ENCODE results near the gene DMXL1.
"Not testable (repeated sequence)": the region's sequence is repeated elsewhere in the genome, so short reads cannot be mapped to it uniquely, and the experiment has no call there.

DMXL1 gene

GRCh38 chr5:119153629-119154028, 82.7 kb downstream of the DMXL1 start:
- DNase-seq (ENCODE audit: insufficient read length) (no peak), FAIRE-seq (no peak)
- TF ChIP-seq TAF1 (IDR thresholded peaks at IDR 0.05; ENCODE audit: borderline replicate concordance, low read depth, low read length) (no peak), POLR2AphosphoS5 (IDR thresholded peaks at IDR 0.05; ENCODE audit: low read depth, low read length) (no peak), POLR2A (IDR thresholded peaks at IDR 0.05; ENCODE audit: low read depth, low read length) (no peak)

GRCh38 chr5:119158144-119158543, 87.3 kb downstream of the DMXL1 start:
- DNase-seq (ENCODE audit: insufficient read length) (no peak), FAIRE-seq (no peak)

DNA sequence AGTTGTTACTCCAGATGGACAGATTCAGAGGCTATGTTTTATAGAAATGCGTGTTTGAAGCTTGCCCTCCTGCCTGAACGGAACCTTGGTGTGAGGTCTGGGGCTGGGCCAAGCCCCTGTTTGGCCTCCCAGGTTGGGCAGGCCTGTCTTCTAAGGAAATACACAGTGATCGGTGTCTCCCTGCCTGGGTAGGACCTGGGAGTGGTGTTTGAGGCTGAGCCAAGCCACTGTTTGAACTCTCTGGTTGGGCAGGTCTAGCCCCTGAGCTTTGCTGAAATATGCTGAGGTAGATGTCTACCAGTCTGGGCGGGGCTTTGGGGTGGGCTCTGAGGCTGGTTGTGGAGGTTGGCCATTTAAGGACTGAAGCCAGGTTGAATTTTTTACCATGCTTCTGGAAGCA, 90.5 kb downstream of the DMXL1 start:
- DNase-seq (ENCODE audit: insufficient read length) (no peak), FAIRE-seq (no peak)
- TF ChIP-seq TAF1 (IDR thresholded peaks at IDR 0.05; ENCODE audit: borderline replicate concordance, low read depth, low read length) = no peak
- no peak for TF ChIP-seq POLR2AphosphoS5 (IDR thresholded peaks at IDR 0.05; ENCODE audit: low read depth, low read length)
- no peak for TF ChIP-seq POLR2A (IDR thresholded peaks at IDR 0.05; ENCODE audit: low read depth, low read length)

More at GRCh38 chr5:119158144-119158543, 87.3 kb downstream of the DMXL1 start:
- TF ChIP-seq POLR2A (IDR thresholded peaks at IDR 0.05; ENCODE audit: low read depth, low read length) (no peak), POLR2AphosphoS5 (IDR thresholded peaks at IDR 0.05; ENCODE audit: low read depth, low read length) (no peak), TAF1 (IDR thresholded peaks at IDR 0.05; ENCODE audit: borderline replicate concordance, low read depth, low read length) (no peak)

- TF ChIP-seq POLR2A (IDR thresholded peaks at IDR 0.05; ENCODE audit: low read depth, low read length) (no peak), TAF1 (IDR thresholded peaks at IDR 0.05; ENCODE audit: borderline replicate concordance, low read depth, low read length) (no peak), POLR2AphosphoS5 (IDR thresholded peaks at IDR 0.05; ENCODE audit: low read depth, low read length) (no peak)
- DNase-seq (ENCODE audit: insufficient read length) (no peak), FAIRE-seq (no peak)
Measured at GRCh38 chr5:119166026-119166425, 95.1 kb downstream of the DMXL1 start.

- DNase-seq (ENCODE audit: insufficient read length) (no peak), FAIRE-seq (no peak)
- TF ChIP-seq TAF1 (IDR thresholded peaks at IDR 0.05; ENCODE audit: borderline replicate concordance, low read depth, low read length) = no peak
- TF ChIP-seq POLR2AphosphoS5 (IDR thresholded peaks at IDR 0.05; ENCODE audit: low read depth, low read length) = no peak
- no peak for TF ChIP-seq POLR2A (IDR thresholded peaks at IDR 0.05; ENCODE audit: low read depth, low read length)
Measured at GRCh38 chr5:119168401-119168800, 97.5 kb downstream of the DMXL1 start.

- DNase-seq (ENCODE audit: insufficient read length) (no peak), FAIRE-seq (no peak)
- no peak for TF ChIP-seq POLR2A (IDR thresholded peaks at IDR 0.05; ENCODE audit: low read depth, low read length)
- no peak for TF ChIP-seq POLR2AphosphoS5 (IDR thresholded peaks at IDR 0.05; ENCODE audit: low read depth, low read length)
- TF ChIP-seq TAF1 (IDR thresholded peaks at IDR 0.05; ENCODE audit: borderline replicate concordance, low read depth, low read length) = no peak
Measured at GRCh38 chr5:119171686-119172085, 100.8 kb downstream of the DMXL1 start.

DNA sequence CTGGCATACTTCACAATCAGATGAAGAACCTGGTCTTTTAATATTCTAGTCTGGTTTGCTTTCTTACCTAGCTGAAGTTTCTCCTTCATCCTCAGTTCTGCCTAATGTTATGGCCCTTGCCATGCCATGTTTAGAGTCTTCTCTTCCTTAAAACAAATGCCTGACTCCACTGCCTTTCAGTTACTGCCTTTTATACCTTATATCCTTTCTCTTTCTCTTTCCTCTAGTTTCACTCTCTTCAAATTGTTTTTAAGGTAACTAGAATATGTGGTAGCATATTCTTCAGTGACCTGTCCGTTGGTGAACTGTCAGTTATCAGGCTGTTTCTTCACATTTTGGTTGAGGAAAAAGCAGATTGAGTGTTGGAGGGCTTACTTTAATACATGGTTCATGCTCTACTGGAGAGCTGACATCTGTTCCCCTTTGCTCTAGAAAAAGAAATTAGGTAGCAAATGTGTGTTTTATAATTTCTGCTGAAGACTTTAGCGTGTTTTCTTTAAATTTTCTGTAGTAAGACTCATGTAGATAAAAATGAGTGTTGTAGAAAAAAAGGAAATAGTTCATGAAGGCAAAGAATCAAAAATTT, 103.8 kb downstream of the DMXL1 start:
- DNase-seq (ENCODE audit: insufficient read length) (no peak), FAIRE-seq (no peak)
- TF ChIP-seq TAF1 (IDR thresholded peaks at IDR 0.05; ENCODE audit: borderline replicate concordance, low read depth, low read length) (no peak), POLR2A (IDR thresholded peaks at IDR 0.05; ENCODE audit: low read depth, low read length) (no peak), POLR2AphosphoS5 (IDR thresholded peaks at IDR 0.05; ENCODE audit: low read depth, low read length) (no peak)

DNA sequence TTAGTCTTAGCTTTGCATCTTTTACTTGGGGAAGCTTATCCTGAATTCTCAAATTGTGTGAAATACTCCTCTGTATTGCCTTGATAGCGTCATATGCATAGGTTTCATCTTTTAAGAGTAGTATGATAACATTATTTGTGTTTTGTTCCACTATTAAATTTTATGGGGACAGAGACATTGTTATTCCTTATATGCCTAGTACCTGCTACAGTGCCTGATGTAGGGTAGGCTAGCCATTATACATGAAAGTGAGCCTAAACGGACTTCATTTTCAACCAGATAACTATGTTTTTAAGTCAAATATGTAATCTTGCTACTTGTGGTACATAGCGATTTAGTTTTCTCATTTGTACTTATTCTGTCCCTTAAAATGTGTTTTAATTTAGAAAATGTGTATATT, 105.9 kb downstream of the DMXL1 start:
- TF ChIP-seq TAF1 (IDR thresholded peaks at IDR 0.05; ENCODE audit: borderline replicate concordance, low read depth, low read length) = no peak
- no peak for TF ChIP-seq POLR2AphosphoS5 (IDR thresholded peaks at IDR 0.05; ENCODE audit: low read depth, low read length)
- no peak for TF ChIP-seq POLR2A (IDR thresholded peaks at IDR 0.05; ENCODE audit: low read depth, low read length)
- DNase-seq (ENCODE audit: insufficient read length) (no peak), FAIRE-seq (no peak)

GRCh38 chr5:119177226-119177625, 106.3 kb downstream of the DMXL1 start:
- DNase-seq (ENCODE audit: insufficient read length) = no peak
- TF ChIP-seq TAF1 (IDR thresholded peaks at IDR 0.05; ENCODE audit: borderline replicate concordance, low read depth, low read length) (no peak), POLR2A (IDR thresholded peaks at IDR 0.05; ENCODE audit: low read depth, low read length) (no peak), POLR2AphosphoS5 (IDR thresholded peaks at IDR 0.05; ENCODE audit: low read depth, low read length) (no peak)
- no peak for FAIRE-seq

GRCh38 chr5:119178435-119178834, 107.5 kb downstream of the DMXL1 start:
- DNase-seq (ENCODE audit: insufficient read length) (no peak), FAIRE-seq (no peak)
- TF ChIP-seq TAF1 (IDR thresholded peaks at IDR 0.05; ENCODE audit: borderline replicate concordance, low read depth, low read length) = no peak
- no peak for TF ChIP-seq POLR2A (IDR thresholded peaks at IDR 0.05; ENCODE audit: low read depth, low read length)
- no peak for TF ChIP-seq POLR2AphosphoS5 (IDR thresholded peaks at IDR 0.05; ENCODE audit: low read depth, low read length)

DNA sequence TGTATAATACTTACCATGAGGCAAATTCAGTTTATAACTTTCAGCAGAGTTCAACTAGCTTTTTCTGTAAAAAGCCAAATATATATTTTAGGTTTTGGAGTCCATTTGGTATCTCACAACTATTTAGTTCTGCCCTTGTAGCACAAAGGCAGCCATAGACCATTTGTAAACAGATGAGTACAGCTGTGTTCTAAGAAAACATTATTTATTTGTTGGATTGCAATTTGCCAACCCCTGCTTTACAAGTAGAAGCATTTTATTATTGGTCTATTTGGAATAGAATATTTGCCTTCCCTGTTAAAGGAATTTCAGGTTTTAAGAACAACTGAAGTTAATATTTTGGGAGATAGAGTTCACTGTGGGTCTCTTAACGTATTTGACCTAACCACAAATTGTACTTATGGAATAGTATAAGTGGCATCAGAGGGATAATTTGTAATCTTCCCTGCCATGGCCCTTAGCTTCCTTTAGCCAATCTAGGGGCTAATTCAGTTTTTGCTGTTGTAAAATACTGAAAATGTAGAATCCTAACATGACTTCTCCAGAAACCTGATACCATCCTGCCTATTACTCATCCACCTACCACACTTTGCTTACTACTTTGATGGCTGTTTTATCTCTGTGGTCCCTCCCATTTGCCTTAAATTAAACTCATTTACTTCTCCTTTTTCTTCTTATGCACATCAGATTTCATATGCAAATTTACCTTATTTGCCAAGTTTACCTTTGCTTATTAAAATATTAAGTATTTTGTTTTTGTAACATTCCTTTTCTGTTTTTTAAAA, 109.2 kb downstream of the DMXL1 start:
- TF ChIP-seq POLR2AphosphoS5 (IDR thresholded peaks at IDR 0.05; ENCODE audit: low read depth, low read length) = no peak
- TF ChIP-seq TAF1 (IDR thresholded peaks at IDR 0.05; ENCODE audit: borderline replicate concordance, low read depth, low read length) = no peak
- TF ChIP-seq POLR2A (IDR thresholded peaks at IDR 0.05; ENCODE audit: low read depth, low read length) = no peak
- DNase-seq (ENCODE audit: insufficient read length) (no peak), FAIRE-seq (no peak)

- not testable (repeated sequence) for DNase-seq (ENCODE audit: insufficient read length); FAIRE-seq
Measured at GRCh38 chr5:119185512-119185911, 114.6 kb downstream of the DMXL1 start.

All from GM12892 (cell line).